ENCODE results near the gene ARHGAP24. TPM values are rescaled to one million over a fixed set of nuclear protein-coding genes. Genes with fewer than 3 reads are reported as not detected.
A peak's percentile ranks its signal among the peaks of the same experiment; 100 is the strongest.
"Not testable (repeated sequence)": the region's sequence is repeated elsewhere in the genome, so short reads cannot be mapped to it uniquely, and the experiment has no call there.

Gene ARHGAP24
- polyA plus RNA-seq, 4 donors: 34.3 to 123 (median 108) TPM

GRCh38 chr4:85798012-85798770 lies 323.2 kb downstream of the ARHGAP24 start:
- no peak for DNase-seq (ENCODE audit: low read depth in 4 of 4, low spot score in 3 of 4)

DNA sequence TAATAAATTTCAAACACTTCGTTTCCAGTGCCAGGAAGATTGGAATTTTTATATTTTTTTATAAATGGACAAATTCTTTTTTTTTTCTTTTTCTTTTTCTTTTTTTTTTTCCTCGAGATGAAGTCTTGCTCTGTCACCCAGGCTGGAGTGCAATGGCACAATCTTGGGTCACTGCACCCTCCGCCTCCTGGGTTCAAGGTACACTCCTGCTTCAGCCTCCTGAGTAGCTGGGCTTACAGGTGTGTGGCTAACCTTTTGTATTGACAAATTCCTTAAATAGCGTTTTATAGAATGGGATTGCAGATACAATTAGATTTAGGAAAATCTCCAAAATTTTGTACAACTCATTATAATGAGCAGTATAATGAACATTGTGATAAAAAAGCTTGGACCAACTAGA lies 328.9 kb downstream of the ARHGAP24 start:
- DNase-seq (ENCODE audit: low read depth in 4 of 4, low spot score in 3 of 4): no peak

DNA sequence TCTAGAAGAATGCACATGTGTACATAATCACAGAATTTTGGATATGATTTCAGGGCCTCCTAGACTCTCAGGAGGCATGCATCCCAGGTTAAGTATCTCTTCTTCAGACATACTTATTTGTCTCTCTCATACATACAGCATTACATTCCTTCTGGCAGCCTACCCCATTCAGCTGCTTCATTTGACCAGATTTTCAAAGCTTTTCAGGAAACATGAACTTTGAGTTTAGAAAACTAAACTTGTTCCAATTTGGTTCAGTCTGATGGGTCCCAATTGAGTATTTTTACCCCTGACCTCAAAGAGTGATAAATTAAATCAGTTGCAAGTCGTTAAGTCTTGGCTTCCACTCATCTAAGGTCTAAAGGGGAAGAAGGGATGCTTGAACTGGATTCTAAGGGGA lies 330.9 kb downstream of the ARHGAP24 start:
- DNase-seq (ENCODE audit: low read depth in 4 of 4, low spot score in 3 of 4): no peak

DNA sequence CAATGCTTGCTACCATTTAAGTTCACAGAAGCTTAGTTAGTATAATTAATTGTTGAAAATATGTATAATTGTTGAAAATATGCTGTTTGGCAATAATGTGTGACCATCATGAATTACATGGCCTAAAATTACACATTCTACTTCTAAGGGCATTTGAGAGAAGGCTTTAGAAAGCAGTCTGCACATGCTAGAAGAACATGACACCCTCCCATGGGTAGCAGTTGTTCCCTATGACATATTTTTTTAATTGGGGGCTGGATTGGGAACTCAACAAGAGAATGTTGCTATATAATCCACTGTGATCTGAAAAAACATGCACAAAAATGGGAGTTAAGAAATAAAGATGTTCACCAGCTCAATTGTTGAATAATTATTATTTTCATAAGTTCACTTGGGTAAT lies 331.4 kb downstream of the ARHGAP24 start:
- DNase-seq (ENCODE audit: low read depth in 4 of 4, low spot score in 3 of 4): no peak

- DNase-seq (ENCODE audit: low read depth in 4 of 4, low spot score in 3 of 4): no peak
Measured at GRCh38 chr4:85807247-85807950, 332.4 kb downstream of the ARHGAP24 start.

- no peak for DNase-seq (ENCODE audit: low read depth in 4 of 4, low spot score in 3 of 4)
Measured at GRCh38 chr4:85808104-85808503, 333.2 kb downstream of the ARHGAP24 start.

- no peak for DNase-seq (ENCODE audit: low read depth in 4 of 4, low spot score in 3 of 4)
Measured at GRCh38 chr4:85808864-85809263, 333.9 kb downstream of the ARHGAP24 start.

GRCh38 chr4:85812776-85813175 lies 337.8 kb downstream of the ARHGAP24 start:
- DNase-seq (ENCODE audit: low read depth in 4 of 4, low spot score in 3 of 4): no peak

GRCh38 chr4:85815796-85816459 lies 341.0 kb downstream of the ARHGAP24 start:
- DNase-seq (ENCODE audit: low read depth in 4 of 4, low spot score in 3 of 4): no peak

DNA sequence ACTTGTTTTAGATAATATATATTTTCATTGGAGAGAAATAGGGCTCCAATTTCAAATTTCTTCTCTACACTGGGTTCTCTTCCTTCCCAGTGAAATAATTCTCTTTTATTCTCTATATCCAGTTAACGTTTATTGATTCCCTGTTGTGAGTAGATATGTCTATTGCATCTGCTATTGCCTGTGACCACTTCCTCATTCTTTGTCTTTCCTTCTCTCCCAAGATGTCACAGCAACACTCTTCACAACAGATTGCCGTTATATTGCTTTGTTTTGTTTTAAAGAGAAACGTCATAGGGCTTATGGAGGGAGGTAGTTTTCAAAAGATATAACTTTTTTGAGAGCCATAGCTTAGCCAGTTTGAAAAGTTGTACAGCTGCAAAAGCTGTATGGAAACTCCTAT lies 343.8 kb downstream of the ARHGAP24 start:
- DNase-seq (ENCODE audit: low read depth in 4 of 4, low spot score in 3 of 4): no peak

GRCh38 chr4:85820101-85820500 lies 345.2 kb downstream of the ARHGAP24 start:
- DNase-seq (ENCODE audit: low read depth in 4 of 4, low spot score in 3 of 4): not testable (repeated sequence)

DNA sequence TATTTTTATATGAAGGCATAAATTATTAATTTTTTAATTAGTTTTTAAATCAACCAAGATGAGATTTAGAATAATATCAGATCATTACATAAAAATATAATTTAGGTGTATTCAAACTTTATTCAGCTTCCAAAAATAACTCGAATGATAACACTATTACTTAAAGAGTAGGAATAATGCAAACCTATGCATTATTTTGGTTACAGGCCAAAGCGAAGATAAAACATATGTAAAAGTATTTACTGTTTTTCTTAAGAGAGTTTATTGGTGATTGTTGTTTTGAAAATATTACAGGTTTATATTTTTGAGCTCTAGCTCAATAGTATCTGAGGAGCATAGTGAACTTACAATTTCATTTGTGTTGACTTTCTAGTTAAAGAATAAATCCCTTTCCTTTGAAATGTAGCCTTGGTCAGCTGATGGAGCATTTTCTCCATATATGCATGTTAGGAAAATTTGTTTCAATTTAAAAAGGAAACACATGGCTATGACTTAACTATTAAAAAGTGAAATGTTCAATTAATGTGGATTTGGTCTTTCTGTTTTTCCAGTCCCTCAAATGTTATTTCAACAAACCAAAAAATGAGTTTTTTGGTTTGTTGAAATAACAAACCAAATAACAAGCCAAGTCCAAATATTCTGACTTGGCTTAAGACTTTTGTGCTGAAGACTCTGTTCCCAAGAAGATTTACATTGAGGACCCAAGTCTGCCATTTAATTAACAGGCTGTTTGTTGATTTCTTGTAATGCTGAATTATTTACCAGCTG lies 346.9 kb downstream of the ARHGAP24 start:
- no peak for DNase-seq (ENCODE audit: low read depth in 4 of 4, low spot score in 3 of 4)

- DNase-seq (ENCODE audit: low read depth in 4 of 4, low spot score in 3 of 4): no peak
Measured at GRCh38 chr4:85823295-85823694, 348.3 kb downstream of the ARHGAP24 start.

- no peak for DNase-seq (ENCODE audit: low read depth in 4 of 4, low spot score in 3 of 4)
Measured at GRCh38 chr4:85824166-85824945, 349.4 kb downstream of the ARHGAP24 start.

DNA sequence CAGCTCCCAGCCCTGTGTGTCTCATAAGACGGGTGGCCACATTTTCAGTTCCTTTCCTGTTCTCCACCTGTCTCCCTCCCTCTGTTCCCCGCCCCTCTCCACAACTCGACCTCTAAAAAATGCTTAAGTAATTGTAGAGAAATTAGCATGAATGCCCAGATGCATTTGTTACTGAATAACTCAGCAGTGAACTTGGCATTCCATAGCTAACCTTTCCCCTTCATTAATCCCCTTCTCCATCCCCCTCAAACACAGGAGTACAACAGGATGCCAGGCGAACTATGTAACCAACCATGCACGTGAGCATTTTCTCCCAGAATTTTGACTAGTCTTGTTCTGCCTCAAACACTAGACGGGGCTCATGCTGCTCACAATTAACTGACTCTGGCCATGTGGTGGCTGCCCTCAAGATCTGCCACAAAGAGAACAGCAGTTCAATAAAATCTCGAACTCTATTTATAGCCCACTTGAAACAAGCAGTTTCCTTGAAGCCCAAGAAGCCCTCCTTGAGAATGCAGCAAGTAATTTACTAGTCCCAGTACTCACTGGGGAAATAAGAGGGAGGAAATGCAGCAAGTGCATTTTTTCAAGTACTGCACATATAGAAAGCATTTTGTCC lies 351.2 kb downstream of the ARHGAP24 start:
- DNase-seq (ENCODE audit: low read depth in 4 of 4, low spot score in 3 of 4): peak; percentile 78 to 91 (median 82)

GRCh38 chr4:85828027-85828890 lies 353.3 kb downstream of the ARHGAP24 start:
- DNase-seq (ENCODE audit: low read depth in 4 of 4, low spot score in 3 of 4): peak in 1 of 4 donors; percentile 46

- DNase-seq (ENCODE audit: low read depth in 4 of 4, low spot score in 3 of 4): no peak
Measured at GRCh38 chr4:85829276-85830051, 354.5 kb downstream of the ARHGAP24 start.

DNA sequence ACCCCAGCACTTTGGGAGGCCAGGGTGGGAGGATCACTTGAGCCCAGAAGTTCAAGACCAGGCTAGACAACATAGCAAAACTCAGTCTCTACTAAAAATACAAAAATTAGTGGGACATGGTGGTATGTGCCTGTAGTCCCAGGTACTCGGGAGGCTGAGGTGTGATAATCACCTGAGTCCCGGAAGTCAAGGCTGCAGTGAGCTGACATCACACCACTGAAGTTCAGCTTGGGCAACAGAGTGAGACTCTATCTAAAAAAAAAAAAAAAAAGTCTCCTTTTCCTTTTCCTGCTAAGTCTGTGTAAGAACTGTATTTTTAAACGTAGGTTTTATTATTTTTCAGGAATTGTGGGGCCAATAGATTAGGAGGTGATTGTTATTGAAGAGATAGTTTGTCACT lies 356.7 kb downstream of the ARHGAP24 start:
- DNase-seq (ENCODE audit: low read depth in 4 of 4, low spot score in 3 of 4): no peak

All from left renal pelvis (tissue), 4 donors.